Glutamatergic neuron (in vitro differentiated cells): Measurements from ENCODE around the gene EGFL7. TPM values are rescaled to one million over a fixed set of nuclear protein-coding genes. Genes with fewer than 3 reads are reported as not detected.

ENCODE experiments used
- DNase-seq: peaks from one replicate; pipeline ENCODE4 v3.0.0; 2022
- H3K27ac Mint-ChIP-seq: one replicate; pipeline ENCODE4 v1.8.0; 2020; ENCODE audit warnings: mild to moderate bottlenecking, mixed read lengths, inconsistent platforms; ENCODE audit not compliant: unreplicated experiment
- H3K27me3 Mint-ChIP-seq: one replicate; pipeline ENCODE4 v1.8.0; 2020; ENCODE audit warnings: mild to moderate bottlenecking, moderate library complexity, mixed read lengths, inconsistent platforms; ENCODE audit not compliant: unreplicated experiment
- H3K36me3 Mint-ChIP-seq: one replicate; pipeline ENCODE4 v1.8.0; 2020; ENCODE audit warnings: mild to moderate bottlenecking, mixed read lengths, inconsistent platforms; ENCODE audit not compliant: unreplicated experiment
- H3K4me1 Mint-ChIP-seq: one replicate; pipeline ENCODE4 v1.8.0; 2020; ENCODE audit warnings: mild to moderate bottlenecking, low read depth, mixed read lengths, inconsistent platforms; ENCODE audit not compliant: unreplicated experiment
- H3K4me3 Mint-ChIP-seq: one replicate; pipeline ENCODE4 v1.8.0; 2020; ENCODE audit warnings: mild to moderate bottlenecking, mixed read lengths, inconsistent platforms; ENCODE audit not compliant: unreplicated experiment
- H3K9me3 Mint-ChIP-seq: one replicate; pipeline ENCODE4 v1.8.0; 2020; ENCODE audit warnings: mild to moderate bottlenecking, moderate library complexity, mixed read lengths, inconsistent platforms; ENCODE audit not compliant: unreplicated experiment
- CTCF ChIP-seq: fragments of 200-600 bp; sonication (generic); IDR thresholded peaks from one replicate; pipeline ENCODE4 v1.5.0; 2021; ENCODE audit not compliant: partially characterized antibody, unreplicated experiment
- total RNA-seq: library from RNA; stranded (reverse); fragmentation: NEBNext Ultra II Directional; extraction: Animal tissue kit (Norgen Biotek cat#: 25700); gene quantifications from one replicate; pipeline ENCODE4 v1.2.1, GENCODE V29; 2021; ENCODE audit not compliant: unreplicated experiment

Gene EGFL7
- total RNA-seq, 1 donor from 2014 or later: 8.1 TPM

GRCh38 chr9:136651860-136652259 lies 10.9 kb upstream of the EGFL7 start:
- H3K4me3 Mint-ChIP-seq: no peak overlapping the region
- H3K27ac Mint-ChIP-seq: no peak overlapping the region
- no peaks in the 10 kb centered on the region for H3K36me3 Mint-ChIP-seq
- TF ChIP-seq CTCF: no peak
- H3K27me3 Mint-ChIP-seq: peaks cover under 1% of the 10 kb centered on the region
- H3K9me3 Mint-ChIP-seq: no peaks in the 10 kb centered on the region
- no peak for DNase-seq
- peaks cover 7% of the 10 kb centered on the region for H3K4me1 Mint-ChIP-seq

- no peak overlapping the region for H3K4me3 Mint-ChIP-seq
- no peaks in the 10 kb centered on the region for H3K36me3 Mint-ChIP-seq
- H3K4me1 Mint-ChIP-seq: peaks cover 6% of the 10 kb centered on the region
- TF ChIP-seq CTCF: no peak
- H3K27me3 Mint-ChIP-seq: peaks cover 1% of the 10 kb centered on the region
- H3K9me3 Mint-ChIP-seq: no peaks in the 10 kb centered on the region
- DNase-seq: peak; percentile 44
- no peak overlapping the region for H3K27ac Mint-ChIP-seq
Observed at GRCh38 chr9:136653323-136654079, 9.2 kb upstream of the EGFL7 start.

- no peak for TF ChIP-seq CTCF
- Mint-ChIP-seq H3K4me1 (peaks cover 3% of the 10 kb centered on the region), H3K4me3 (no peak overlapping the region), H3K27me3 (peaks cover 3% of the 10 kb centered on the region), H3K36me3 (no peaks in the 10 kb centered on the region), H3K27ac (no peak overlapping the region), H3K9me3 (no peaks in the 10 kb centered on the region)
- DNase-seq: no peak
Observed at GRCh38 chr9:136654820-136655535, 7.7 kb upstream of the EGFL7 start.

GRCh38 chr9:136655536-136656182 lies 7.1 kb upstream of the EGFL7 start:
- H3K4me1 Mint-ChIP-seq: peaks cover 3% of the 10 kb centered on the region
- no peaks in the 10 kb centered on the region for H3K9me3 Mint-ChIP-seq
- H3K27me3 Mint-ChIP-seq: peaks cover 3% of the 10 kb centered on the region
- no peak for DNase-seq
- no peak for TF ChIP-seq CTCF
- H3K27ac Mint-ChIP-seq: no peak overlapping the region
- H3K4me3 Mint-ChIP-seq: no peak overlapping the region
- H3K36me3 Mint-ChIP-seq: no peaks in the 10 kb centered on the region
